Right kidney (tissue), 1 donor: Measurements from ENCODE around the gene NET1.

Experiments
- DNase-seq: peaks from one replicate; pipeline ENCODE4 v3.0.0-alpha.2; 2016

The NET1 gene

GRCh38 chr10:5500162-5500670 is 87.9 kb downstream of the NET1 start:
- DNase-seq: no peak

- DNase-seq: no peak
These were observed 88.6 kb downstream of the NET1 start for GRCh38 chr10:5500910-5501309.

- no peak for DNase-seq
These were observed 89.7 kb downstream of the NET1 start for GRCh38 chr10:5502061-5502521.

DNA sequence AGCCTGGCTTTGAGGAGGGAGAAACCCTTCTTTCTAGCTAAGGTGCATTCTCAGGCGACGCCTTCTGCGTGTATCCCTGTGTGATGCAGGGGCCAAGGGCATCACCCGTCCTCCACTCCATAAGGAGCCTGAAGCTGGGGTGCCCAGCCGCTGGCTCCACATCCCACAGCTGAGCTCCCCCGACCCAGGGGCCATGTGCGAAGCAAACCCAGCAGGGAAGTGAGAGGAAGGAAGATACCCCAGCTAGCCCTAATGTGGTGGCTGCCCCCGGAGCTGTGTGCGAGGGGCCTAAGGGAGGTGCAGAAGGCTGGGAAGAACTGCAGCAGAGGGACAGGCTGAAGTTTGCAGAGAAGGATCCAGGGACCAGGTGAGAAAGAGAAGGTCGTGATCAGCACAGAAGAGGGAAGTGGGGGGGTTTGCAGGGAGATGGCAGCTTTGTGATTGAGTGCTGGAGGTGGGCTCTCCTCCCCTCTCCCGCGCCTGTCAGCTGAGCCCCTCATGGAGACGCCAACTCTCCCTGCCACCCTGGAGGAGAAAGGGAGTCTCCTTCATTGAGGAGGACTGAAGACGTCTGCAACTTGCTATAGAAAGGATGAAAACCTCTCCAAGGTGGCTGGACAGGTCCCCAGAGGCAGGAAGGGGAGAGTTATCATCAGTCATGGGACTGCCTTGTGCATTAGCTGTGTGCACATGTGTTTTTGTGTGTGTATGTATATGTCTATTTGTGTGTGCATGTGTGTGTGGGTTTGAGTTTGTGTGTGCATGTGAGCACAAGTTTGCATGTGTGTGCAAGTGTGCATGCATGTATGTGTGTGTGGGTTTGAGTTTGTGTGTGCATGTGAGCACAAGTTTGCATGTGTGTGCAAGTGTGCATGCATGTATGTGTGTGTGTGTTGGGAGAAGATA is 90.5 kb downstream of the NET1 start:
- no peak for DNase-seq

DNA sequence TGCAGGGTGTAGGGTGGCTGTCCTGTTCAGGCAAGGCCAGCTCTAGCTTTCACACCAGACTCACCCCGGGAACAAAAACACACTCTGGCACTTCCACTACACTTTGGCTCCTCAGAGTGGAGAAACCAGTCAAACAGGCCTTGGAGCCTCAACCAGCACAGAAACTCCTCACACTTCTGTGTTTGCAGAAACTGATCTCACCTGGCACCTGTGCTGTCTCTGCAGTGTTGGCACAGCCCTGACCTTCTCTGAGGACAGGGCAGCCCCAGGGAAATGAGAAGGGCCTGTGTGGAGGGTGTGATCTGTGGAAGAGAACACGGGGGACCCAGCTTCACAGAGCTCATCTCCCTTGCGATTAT is 91.1 kb downstream of the NET1 start:
- no peak for DNase-seq

- DNase-seq: no peak
These were observed 92.1 kb downstream of the NET1 start for GRCh38 chr10:5504146-5505072.

DNA sequence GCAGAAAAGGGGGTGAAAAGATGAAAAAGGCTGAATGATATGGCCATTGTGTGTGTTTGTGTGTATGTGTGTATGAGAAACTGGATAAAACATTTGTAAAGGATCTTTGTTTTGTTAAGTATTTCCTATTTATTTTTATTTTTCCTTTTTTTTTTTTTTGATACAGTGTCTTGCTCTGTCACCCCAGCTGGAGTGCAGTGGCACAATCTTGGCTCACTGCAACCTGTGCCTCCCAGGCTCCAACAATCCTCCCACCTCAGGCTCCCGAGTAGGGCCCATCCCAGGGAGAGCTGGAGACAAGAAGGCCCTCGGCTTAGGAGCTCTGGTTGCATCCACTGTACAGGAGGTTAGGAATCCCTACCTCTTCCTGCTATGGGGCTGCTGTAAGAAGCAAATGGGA is 93.9 kb downstream of the NET1 start:
- DNase-seq: no peak

GRCh38 chr10:5506751-5507648 is 94.6 kb downstream of the NET1 start:
- no peak for DNase-seq

GRCh38 chr10:5507649-5508131 is 95.3 kb downstream of the NET1 start:
- DNase-seq: no peak

DNA sequence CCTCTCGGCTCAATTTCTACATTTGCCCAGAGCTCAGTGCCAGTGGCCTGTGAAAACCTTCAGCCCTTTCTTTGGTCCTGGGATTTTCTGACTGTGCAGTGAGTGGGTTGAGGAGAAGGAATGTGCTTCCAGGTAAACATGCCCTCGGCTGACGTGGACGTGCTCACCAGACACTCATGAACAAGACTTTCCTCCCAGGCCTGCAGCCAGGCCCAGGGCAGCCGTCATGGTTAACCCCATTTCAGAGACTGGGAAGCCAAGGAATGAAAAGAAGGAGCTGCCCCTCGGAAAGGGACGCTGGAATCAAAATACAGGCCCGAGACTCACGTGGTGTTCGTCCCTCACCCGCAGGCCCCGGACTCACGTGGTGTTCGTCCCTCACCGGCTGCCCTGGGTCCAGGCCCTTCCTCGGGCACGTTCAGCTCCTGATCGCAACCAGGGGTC is 95.8 kb downstream of the NET1 start:
- DNase-seq: no peak
